Neural crest cell (in vitro differentiated cells): ENCODE results near the gene FBLIM1. TPM values are rescaled to one million over a fixed set of nuclear protein-coding genes. Genes with fewer than 3 reads are reported as not detected.

Experiments
- DNase-seq: peaks from one replicate; pipeline ENCODE4 v3.0.0; 2021; ENCODE audit warnings: low read depth, mixed read lengths, low spot score
- H3K27ac Mint-ChIP-seq: one replicate; pipeline ENCODE4 v1.8.0; 2021; ENCODE audit warnings: mild to moderate bottlenecking, mixed read lengths; ENCODE audit not compliant: unreplicated experiment
- H3K27me3 Mint-ChIP-seq: 2 replicates; pipeline ENCODE4 v1.8.0; 2021; ENCODE audit warnings: low read depth, mild to moderate bottlenecking, mixed read lengths
- H3K36me3 Mint-ChIP-seq: 2 replicates; pipeline ENCODE4 v1.8.0; 2021; ENCODE audit warnings: low read depth, mild to moderate bottlenecking, mixed read lengths
- H3K4me1 Mint-ChIP-seq: 2 replicates; pipeline ENCODE4 v1.8.0; 2021; ENCODE audit warnings: mixed read lengths
- H3K4me3 Mint-ChIP-seq: one replicate; pipeline ENCODE4 v1.8.0; 2021; ENCODE audit warnings: mild to moderate bottlenecking, mixed read lengths
- H3K9me3 Mint-ChIP-seq: 2 replicates; pipeline ENCODE4 v1.8.0; 2021; ENCODE audit warnings: mixed read lengths
- CTCF ChIP-seq: fragments of 200-600 bp; sonication (generic); conservative IDR thresholded peaks from 2 replicates; pipeline ENCODE4 v1.5.0; 2021; ENCODE audit warnings: antibody characterized with exemption, mild to moderate bottlenecking
- long read RNA-seq: library from polyadenylated mRNA; unstranded; transcript quantifications from one replicate; pipeline ENCODE4 v2.0.0, GENCODE V29; 2020
- total RNA-seq: library from RNA; stranded (reverse); gene quantifications from 2 replicates; pipeline ENCODE4 v1.2.1, GENCODE V29; 2021

The FBLIM1 gene
- 6.2 and 7.9 TPM in 2 replicates for total RNA-seq
- long read RNA-seq, result 0 reads

- no peaks in the 10 kb centered on the region for H3K36me3 Mint-ChIP-seq
- H3K9me3 Mint-ChIP-seq, result no peaks in the 10 kb centered on the region
- peaks cover 47% of the 10 kb centered on the region for H3K27me3 Mint-ChIP-seq
- no peak for TF ChIP-seq CTCF
- H3K4me3 Mint-ChIP-seq, result peak within 1 kb of the TSS; percentile 87
- peak within 1 kb of the TSS; percentile 50 for H3K27ac Mint-ChIP-seq
- no peak for DNase-seq
- peaks cover 42% of the 10 kb centered on the region for H3K4me1 Mint-ChIP-seq
These were observed at the start of gene FBLIM1 for GRCh38 chr1:15758343-15758931. TSS of gene FBLIM1 (plus strand) at chr1:15758795. CDS start at chr1:15764984, 6,189 bp downstream.

- no peak for TF ChIP-seq CTCF
- DNase-seq, result no peak
- Mint-ChIP-seq H3K9me3 (no peaks in the 10 kb centered on the region), H3K36me3 (no peaks in the 10 kb centered on the region), H3K4me1 (no peaks in the 10 kb centered on the region), H3K27ac (no peak overlapping the region), H3K27me3 (no peaks in the 10 kb centered on the region), H3K4me3 (no peak overlapping the region)
These were observed 49.4 kb upstream of the FBLIM1 start for GRCh38 chr1:15709226-15709625.

GRCh38 chr1:15712168-15712567 lies 46.4 kb upstream of the FBLIM1 start:
- TF ChIP-seq CTCF, result no peak
- Mint-ChIP-seq H3K4me1 (no peaks in the 10 kb centered on the region), H3K27ac (no peak overlapping the region), H3K36me3 (peaks cover 3% of the 10 kb centered on the region), H3K4me3 (no peak overlapping the region), H3K9me3 (no peaks in the 10 kb centered on the region), H3K27me3 (no peaks in the 10 kb centered on the region)
- DNase-seq, result no peak

GRCh38 chr1:15714406-15715136 lies 44.0 kb upstream of the FBLIM1 start:
- H3K36me3 Mint-ChIP-seq, result peaks cover 4% of the 10 kb centered on the region
- H3K27me3 Mint-ChIP-seq, result no peaks in the 10 kb centered on the region
- TF ChIP-seq CTCF, result no peak
- no peak for DNase-seq
- H3K4me1 Mint-ChIP-seq, result no peaks in the 10 kb centered on the region
- H3K9me3 Mint-ChIP-seq, result no peaks in the 10 kb centered on the region
- peak overlapping the region; percentile 35 for H3K27ac Mint-ChIP-seq
- no peak overlapping the region for H3K4me3 Mint-ChIP-seq

GRCh38 chr1:15717418-15718125 lies 41.0 kb upstream of the FBLIM1 start:
- Mint-ChIP-seq H3K36me3 (peaks cover 6% of the 10 kb centered on the region), H3K9me3 (no peaks in the 10 kb centered on the region), H3K4me1 (no peaks in the 10 kb centered on the region), H3K27me3 (no peaks in the 10 kb centered on the region), H3K4me3 (no peak overlapping the region), H3K27ac (no peak overlapping the region)
- TF ChIP-seq CTCF, result no peak
- DNase-seq, result no peak
